Transverse colon (tissue), 4 donors: Measurements from ENCODE around the gene MEIOB.

Source experiments
- CTCF ChIP-seq, 5 experiments: fragments of 200-600 bp in 3 of 5; fragments of 450-650 bp in 2 of 5; sonication (generic) in 3 of 5; IDR thresholded peaks; 1 replicate in 2 of 5; 2 replicates in 3 of 5; pipeline ENCODE4 v1.5.1; 2016 to 2017; ENCODE audit warnings: antibody characterized with exemption in 5 of 5, inconsistent platforms in 3 of 5, mild to moderate bottlenecking in 2 of 5, moderate library complexity in 1 of 5
- EP300 ChIP-seq: sonication (generic); formaldehyde crosslinking; IDR thresholded peaks from one replicate; pipeline ENCODE4 v1.6.1; 2017; ENCODE audit warnings: antibody characterized with exemption, low read depth
- POLR2A ChIP-seq: fragments of 450-650 bp; IDR thresholded peaks from one replicate; pipeline ENCODE4 v1.6.1; 2016; ENCODE audit warnings: antibody characterized with exemption, mild to moderate bottlenecking, moderate library complexity
- POLR2AphosphoS5 ChIP-seq, 3 donors: sonication (generic); formaldehyde crosslinking; IDR thresholded peaks; one replicate each; pipeline ENCODE4 v1.6.1; 2016; ENCODE audit warnings: antibody characterized with exemption in 3 of 3

GRCh38 chr16:1862394-1862793 is 9.6 kb downstream of the MEIOB start:
- TF ChIP-seq CTCF (IDR thresholded peaks at IDR 0.05) (no peak), POLR2AphosphoS5 (IDR thresholded peaks at IDR 0.05) (no peak), EP300 (no peak), POLR2A (no peak)
